Right ventricle myocardium inferior (tissue), 1 donor: Measurements from ENCODE around the gene ZDHHC11. TPM values are rescaled to one million over a fixed set of nuclear protein-coding genes. Genes with fewer than 3 reads are reported as not detected.
"Not testable (repeated sequence)": the region's sequence is repeated elsewhere in the genome, so short reads cannot be mapped to it uniquely, and the experiment has no call there.

ENCODE experiments used
- ATAC-seq: fragments of 200-7000 bp; cut with Tn5 transposase; one replicate; pipeline ENCODE4 v1.9.1; 2020; ENCODE audit warnings: mild to moderate bottlenecking, moderate library complexity
- DNase-seq: peaks from one replicate; pipeline ENCODE4 v3.0.0; 2021; ENCODE audit errors: missing footprints
- intact Hi-C: fragments of 100-400 bp; cut with DNase I; formaldehyde crosslinking; loops from one replicate; pipeline ENCODE4 v1.11.0; 2022
- total RNA-seq: library from RNA; stranded (reverse); fragmentation: NEBNext Ultra II Directional; extraction: Animal tissue kit (Norgen Biotek cat#: 25700); gene quantifications from one replicate; pipeline ENCODE4 v1.2.1, GENCODE V29; 2021
- donor health status: DM: no; HTN: yes; CAD: no; lungs with severe emphysema.

Gene ZDHHC11
- total RNA-seq, 1 donor from 2014 or later, result 38.0 TPM

DNA sequence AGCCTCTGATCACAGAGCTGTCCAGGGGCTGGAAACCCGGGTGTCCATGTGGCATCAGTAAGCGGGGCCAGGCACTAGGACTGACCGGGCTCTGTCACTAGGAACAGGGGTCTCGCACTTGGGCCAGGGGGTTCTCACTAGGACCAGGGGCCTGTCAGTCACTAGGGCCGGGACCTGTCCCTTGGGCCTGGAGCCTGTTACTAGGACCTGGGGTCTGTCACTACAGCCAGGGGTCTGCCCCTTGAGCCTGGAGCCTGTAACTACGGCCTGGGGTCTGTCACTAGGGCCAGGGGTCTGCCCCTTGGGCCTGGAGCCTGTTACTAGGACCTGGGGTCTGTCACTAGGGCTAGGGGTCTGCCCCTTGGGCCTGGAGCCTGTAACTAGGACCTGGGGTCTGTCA lies 76.5 kb downstream of the ZDHHC11 start:
- ATAC-seq, result not testable (repeated sequence)
- intact Hi-C loops, result loop anchor here (5.0 kb wide), 1 partner anchor 92 kb away; no protein-coding TSS in a partner anchor
- peak; percentile 23 for DNase-seq

DNA sequence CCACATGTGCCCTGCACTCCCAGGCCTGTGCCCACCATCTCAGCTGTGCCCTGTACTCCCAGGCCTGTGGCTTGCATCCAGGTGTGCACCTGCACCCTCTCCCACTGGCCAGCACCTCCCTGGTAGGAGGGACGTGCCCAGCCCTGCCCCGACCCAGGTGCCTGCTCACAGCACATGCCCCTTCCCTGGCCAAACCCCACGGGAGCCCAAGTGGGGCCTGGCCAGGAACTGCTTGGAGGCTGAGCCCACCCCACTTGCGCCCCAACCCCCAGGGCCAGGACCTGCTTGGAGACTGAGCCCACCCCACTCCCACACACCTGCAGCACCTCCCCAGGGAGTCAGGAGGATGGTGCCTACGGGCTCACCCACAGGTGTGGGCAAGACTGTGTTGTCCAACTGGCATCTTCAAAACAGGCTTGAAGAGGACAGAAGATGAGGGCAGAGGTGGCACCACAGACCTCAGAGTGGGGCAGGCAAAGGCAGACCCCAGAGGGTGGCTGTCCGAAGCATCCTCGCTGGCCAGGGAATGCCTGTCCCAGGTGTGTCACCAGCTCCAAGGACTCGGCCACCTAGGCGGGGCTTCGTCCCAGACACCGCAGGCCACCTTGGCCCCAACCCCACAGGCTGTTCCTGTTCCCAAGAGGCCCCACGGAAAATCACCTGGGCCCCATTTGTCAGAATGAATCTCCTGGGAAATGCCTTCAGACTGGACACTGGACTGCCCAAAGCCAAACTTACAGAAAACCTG lies 77.1 kb downstream of the ZDHHC11 start:
- ATAC-seq (no peak), DNase-seq (peak; percentile 51)
- intact Hi-C loops, result loop anchor here (5.0 kb wide), 1 partner anchor 91 kb away; no protein-coding TSS in a partner anchor

DNA sequence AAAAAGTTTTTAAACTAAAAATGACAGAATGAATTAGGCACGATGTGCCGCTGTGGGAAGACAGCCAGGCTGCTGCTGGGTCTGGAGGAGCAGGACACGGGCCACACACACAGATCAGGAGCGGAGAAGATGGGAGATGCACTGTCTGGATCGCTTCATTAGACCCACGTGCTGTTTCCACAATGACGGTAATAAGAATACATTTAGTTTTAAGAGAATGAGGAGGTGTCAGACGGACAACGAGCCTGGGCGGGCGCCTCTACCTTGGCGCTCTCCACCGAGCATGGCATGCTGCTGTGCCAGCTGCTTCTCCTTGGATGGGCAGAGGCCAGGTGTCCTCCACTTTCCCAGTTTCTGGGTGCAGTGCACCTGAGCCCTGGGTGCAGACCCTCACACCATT lies 77.9 kb downstream of the ZDHHC11 start:
- not testable (repeated sequence) for ATAC-seq
- intact Hi-C loops, result loop anchor here (5.0 kb wide), 1 partner anchor 91 kb away; no protein-coding TSS in a partner anchor
- DNase-seq, result peak; percentile 49

DNA sequence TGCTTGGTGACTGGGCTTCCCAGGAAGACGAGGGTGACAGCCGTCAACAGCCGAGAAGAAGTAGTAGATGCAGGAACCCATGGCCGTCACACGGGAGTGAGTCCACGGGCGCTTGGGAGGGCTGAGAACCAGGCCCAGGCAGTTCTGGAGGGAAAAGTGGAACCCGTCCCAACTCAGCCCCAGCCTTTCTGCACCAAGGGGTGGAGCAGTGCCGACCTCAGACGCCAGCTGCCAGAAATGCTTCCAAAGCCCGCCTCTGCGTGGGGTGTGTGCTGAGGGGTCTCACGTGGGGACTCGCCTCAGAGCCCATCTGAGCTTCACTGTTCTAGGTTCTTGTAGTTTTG lies 78.3 kb downstream of the ZDHHC11 start:
- intact Hi-C loops, result loop anchor here (5.0 kb wide), 1 partner anchor 90 kb away; no protein-coding TSS in a partner anchor
- DNase-seq, ATAC-seq: not testable (repeated sequence)

DNA sequence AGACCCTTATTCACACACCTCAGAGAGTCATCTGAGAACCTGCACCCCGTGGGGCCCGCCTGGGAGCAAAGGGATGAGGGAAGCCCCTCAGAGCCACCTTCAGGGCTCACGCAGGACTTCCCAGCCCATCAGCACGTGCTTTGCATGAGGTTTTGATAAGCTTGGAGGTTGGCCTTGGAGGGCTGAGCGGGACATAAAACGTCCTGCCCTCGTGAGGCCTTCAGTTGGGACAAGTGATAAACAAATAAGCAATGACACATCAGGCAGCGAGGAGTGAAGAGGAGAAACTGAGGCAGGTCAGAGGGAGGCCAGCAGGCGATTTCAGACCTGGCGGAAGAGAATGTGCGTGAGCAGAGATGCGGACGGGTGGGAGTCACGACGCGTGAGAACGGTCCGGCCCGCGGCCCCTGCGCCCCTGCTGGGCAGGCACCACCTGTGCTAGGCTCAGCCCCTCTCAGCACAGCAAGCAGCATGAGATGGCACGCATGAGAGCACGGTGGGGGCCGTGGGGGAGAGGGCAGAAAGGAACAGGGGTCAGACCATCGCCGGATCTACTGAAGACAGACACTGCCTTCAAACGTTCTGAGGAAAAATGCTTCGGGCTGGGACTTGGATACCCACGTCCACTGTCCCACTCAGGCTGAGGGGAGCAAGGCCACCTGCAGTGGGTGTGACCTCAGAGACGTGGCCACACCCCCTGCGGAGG lies 78.8 kb downstream of the ZDHHC11 start:
- intact Hi-C loops, result loop anchor here (5.0 kb wide), 1 partner anchor 90 kb away; no protein-coding TSS in a partner anchor

DNA sequence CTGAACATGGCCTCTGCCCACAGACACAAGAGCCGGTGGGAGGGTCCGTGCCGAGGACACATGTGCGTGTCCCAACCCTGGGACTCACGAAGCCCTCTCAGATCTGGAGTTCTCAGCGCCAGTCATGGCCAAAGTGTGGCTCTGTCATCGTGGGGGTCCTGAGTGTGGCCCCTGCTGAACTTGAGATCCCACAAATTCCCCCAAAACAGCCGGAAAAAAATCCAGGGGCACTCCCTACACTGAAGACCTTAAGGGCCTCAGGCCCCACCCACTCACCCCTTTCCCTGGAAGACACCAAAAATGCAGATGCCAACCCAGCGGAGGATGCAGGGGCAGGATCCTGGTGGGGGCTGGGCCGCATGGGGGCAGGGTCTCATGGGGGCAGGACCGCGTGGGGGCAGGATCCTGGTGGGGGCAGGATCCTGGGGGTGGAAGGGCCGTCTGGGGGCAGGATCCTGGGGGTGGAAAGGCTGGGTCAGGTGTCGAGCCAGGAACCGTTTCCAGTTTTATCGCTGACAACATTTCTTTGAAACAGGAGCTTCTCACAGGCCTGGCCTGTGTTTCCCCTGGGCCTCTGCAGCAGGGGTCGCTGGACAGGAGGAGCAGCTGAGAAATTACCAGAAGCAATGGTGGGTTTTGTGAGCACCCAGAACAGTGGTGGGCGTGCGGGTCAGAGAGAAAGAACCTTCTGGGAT lies 79.6 kb downstream of the ZDHHC11 start:
- not testable (repeated sequence) for ATAC-seq
- intact Hi-C loops, result loop anchor here (5.0 kb wide), 1 partner anchor 89 kb away; no protein-coding TSS in a partner anchor
- DNase-seq, result peak; percentile 41

More for the DNA sequence above, 78.8 kb downstream of the ZDHHC11 start:
- peak; percentile 22 for DNase-seq
- not testable (repeated sequence) for ATAC-seq

DNA sequence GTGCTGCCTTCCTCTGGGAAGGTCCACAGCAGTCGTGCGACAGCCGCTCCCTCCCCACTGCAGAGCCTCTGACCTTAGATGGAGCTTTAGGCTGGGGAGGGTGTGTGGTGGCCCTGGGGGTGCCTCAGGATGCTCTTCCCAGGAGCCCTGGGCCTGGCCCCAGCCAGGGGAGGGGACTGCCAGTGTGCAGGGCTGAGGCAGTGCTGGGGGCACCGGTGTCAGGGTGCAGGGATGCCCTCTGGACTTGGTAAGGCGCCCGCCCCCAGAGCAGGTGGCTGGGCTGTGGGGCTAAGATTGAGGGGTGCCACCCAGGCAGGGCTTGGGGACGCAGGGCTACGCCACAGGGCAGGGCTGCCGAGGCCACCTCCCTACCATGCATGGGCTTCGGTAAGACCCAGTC lies 80.2 kb downstream of the ZDHHC11 start:
- DNase-seq, result peak; percentile 14
- intact Hi-C loops, result loop anchor here (5.0 kb wide), 1 partner anchor 88 kb away; no protein-coding TSS in a partner anchor
- not testable (repeated sequence) for ATAC-seq

DNA sequence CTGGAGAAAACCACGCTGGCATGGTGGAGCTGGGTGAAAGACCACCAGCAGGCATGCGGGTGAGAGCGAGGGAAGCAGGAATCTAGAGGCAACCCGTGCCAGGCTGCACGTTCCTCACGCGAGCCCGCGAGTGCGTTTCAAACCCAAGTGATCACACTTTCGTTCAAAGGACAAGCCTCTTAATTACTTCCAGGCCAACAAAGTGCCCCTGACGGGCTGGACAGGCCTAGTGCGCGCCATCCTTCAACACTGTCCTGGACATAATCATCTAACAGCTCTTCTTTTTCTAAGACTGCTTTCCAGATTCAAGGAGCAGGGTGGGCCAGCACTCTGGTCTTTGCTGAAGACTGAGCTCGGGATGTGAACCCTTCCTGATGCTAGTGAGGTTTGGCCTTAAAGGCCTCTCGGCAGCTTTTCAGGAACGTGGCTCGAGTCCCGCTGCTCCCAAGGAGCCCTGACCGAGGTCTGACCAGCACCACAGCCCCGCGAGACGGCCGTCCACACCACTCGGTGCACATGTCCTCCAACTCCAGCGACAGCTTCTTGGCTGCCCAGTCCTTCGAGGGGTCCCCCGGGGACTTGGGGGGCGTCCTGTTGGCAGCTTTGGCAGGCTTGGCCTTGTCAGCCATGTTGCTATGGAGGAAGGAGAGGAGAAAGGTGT lies 81.2 kb downstream of the ZDHHC11 start:
- not testable (repeated sequence) for DNase-seq, ATAC-seq
- intact Hi-C loops, result loop anchor here (5.0 kb wide), 1 partner anchor 87 kb away; no protein-coding TSS in a partner anchor

DNA sequence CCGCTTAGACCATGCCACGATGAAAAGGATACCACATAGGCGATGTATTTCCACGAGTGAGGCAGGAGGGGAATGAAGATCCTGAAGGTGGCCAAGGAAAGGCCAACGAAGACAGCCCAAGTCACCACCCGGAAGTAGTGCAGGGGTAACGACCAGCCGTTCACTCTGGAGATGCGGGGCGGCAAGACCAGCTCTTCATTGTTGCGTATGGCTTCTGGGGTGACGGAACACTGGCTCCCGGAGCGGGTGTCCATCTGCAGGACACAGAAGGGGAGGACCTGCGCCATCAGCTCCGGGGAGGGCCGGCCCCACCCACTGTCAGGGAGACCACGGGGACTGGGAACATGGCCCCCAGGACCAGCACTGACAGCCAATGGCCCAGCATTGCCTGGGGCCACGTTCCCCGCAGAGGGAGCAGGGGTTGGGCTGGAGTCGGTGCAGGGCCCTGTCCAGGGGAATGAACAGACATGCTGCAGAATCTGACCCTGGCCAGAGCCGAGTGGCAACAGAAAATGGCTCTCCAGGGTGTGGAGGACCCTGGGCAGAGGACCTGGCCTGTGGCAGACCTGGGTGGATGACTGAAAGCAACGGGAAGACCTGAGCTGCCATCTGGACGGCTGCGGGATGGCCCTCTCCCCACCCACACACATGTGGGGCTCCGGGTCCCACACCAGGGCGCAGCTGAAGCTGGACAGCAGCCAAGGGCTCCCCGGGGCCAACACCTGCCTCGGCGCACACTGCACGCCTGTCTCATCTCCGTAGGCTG lies 83.9 kb downstream of the ZDHHC11 start:
- intact Hi-C loops, result no loop called here
- no peak for DNase-seq
- no peak for ATAC-seq

DNA sequence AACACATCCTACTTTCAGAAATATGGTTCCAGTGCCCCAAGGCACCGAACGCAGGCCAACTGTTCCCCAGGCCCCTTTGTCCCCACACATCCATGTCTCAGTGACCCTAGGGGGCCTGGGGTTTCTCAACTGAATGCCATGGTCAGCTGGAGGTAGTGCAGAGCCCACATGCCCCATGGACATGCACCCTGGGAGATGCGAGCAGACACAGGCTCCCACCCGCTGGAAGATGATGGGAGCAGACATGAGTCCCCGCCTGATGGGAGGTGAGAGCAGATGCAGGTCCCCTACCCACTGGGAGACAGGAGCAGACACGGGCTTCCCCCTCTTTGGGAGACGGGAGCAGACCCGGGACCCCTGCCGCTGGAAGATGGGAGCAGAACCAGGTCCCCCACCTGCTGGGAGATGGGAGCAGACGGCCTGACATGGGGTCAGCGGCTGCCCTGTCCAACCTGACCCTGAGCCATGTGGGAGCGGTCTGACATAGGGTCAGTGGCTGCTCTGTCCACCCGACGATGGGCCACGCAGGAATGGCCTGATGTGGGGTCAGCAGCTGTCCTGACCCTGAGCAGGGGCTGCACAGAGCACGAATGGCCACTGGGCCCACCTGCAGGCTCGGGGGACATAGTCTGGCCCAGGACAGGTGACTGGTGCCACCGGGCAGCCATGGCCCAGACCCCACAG lies 84.7 kb downstream of the ZDHHC11 start:
- intact Hi-C loops, result no loop called here
- ATAC-seq (no peak), DNase-seq (no peak)

DNA sequence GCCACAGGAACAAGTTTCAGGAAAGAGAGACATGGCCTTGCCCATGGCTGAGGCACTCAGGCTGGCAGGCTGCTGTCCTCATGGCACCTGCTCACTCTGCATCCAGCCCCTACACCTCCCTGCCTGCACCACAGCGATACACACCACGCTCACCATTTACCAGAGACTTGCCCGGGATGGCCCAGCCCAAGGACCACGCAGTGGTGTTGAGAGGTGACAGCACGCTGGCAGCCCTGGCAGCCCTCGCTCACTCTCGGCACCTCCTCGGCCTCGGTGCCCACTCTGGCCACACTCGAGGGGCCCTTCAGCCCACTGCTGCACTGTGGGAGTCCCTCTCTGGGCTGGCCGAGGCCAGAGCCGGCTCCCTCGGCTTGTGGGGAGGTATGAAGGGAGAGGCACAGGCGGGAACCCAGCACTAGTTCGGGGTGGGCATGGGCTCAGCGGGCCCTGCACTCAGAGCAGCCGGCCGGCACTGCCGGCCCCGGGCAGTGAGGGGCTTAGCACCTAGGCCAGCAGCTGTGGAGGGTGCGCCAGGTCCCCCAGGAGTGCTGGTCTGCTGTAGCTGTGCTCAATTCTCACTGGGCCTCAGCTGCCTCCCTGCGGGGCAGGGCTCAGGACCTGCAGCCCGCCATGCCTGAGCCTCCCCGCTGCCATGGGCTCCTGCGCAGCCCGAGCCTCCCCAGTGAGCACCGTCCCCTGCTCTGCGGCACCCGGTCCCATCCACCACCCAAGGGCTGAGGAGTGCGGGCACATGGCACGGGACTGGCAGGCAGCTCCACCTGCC lies 86.6 kb downstream of the ZDHHC11 start:
- no peak for ATAC-seq
- intact Hi-C loops, result no loop called here
- no peak for DNase-seq

DNA sequence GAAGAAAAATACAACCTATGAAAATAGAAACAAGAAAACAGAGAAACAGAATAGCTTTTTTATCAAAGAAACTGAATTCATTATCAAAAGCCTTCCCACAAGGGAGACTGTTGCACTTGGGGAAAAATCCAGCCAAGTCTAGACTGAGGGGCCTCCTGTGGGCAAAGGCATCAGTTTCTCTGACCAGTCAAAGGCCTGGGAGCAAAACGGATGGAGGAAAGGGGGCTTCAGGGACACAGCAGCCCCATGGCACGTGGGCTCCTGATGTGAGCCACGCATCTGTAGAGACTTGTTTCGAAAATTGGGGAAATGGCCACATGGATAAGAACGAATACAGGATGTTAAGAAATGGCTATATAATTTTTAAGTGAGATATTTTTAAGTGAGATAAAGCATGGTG lies 87.4 kb downstream of the ZDHHC11 start:
- intact Hi-C loops, result no loop called here
- DNase-seq (no peak), ATAC-seq (no peak)

DNA sequence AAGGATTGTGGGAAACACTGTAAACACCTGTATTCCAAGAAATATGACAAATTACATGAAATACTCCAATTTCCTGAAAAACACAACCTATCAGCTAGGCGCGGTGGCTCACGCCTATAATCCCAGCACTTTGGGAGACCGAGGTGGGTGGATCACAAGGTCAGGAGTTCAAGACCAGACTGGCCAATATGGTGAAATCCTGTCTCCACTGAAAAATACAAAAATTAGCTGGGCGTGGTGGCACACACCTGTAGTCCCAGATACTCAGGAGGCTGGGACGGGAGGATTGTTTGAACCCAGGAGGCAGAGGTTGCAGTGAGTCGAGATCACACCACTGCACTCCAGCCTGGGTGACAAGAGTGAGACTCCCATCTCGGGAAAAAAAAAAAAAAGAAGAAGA lies 87.8 kb downstream of the ZDHHC11 start:
- intact Hi-C loops, ATAC-seq, DNase-seq: not testable (repeated sequence)

DNA sequence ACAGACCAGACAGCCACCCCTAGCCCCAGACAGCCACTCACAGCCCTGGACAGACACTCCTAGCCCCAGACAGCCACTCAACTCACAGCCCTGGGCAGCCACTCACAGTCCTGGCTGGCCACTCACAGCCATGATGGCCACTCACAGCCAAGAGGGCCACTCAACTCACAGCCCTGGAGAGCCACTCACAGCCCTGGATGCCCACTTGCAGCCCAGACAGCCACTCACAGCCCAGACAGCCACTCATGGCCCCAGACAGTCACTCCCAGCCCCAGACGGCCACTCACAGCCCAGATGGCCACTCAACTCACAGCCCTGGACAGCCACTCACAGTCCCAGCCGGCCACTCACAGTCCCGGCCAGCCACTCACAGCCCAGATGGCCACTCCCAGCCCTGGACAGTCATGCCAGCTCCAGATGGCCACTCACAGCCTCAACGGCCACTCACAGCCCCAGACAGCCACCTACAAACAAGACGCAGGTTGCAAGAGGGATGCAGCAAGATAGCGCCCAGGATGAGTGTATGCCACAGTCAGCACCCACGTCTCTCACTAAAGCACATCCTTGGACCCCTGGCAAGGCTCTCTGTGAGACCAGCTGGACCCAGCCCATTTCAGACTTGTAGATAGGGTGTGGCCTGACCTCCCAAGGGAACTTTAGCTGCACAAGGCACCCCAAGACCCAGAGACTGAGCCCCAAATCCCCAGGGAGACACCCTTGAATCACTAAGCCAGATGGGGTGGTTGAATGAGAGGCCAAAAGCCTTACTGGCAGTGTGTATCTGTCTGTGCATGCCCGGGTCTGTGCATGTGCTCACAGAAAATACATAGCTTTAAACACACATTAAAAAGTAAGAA lies 88.7 kb downstream of the ZDHHC11 start:
- DNase-seq (peak; percentile 64), ATAC-seq (no peak)

DNA sequence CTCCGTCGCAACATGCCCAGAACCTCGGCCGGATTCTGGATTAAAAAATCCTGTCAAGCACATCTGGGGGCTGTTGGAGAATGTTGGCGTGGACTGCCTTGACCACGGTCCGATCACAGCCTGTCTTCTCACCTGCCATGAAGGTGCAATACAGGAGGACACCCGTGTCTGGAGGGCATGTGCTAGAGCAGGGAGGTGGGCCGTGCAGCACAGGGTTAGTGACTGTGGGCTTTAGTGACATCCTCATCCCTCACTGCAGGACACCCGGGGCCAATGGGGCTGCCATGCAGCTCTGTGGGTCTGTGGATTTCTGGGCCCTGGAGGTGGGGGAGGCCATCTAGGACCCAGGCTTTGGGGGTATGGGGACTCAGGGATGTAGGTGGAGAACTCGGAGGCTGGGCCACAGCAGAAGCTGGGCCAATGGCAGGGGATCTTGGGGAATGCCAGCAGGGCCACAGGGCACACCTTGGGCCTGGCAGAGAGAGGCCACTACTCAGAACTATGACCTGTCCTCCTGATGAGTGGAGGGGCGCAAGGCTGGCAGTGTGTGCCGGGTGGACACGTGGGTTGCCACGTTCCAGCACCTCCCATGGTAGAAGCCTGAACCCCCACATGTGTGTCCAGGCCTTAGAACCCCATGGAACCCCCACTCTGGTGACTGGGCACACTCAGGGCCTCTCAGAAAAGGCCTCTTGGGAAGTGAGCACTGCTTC lies 89.6 kb downstream of the ZDHHC11 start:
- intact Hi-C loops, result no loop called here
- no peak for ATAC-seq
- DNase-seq, result no peak

More for the DNA sequence above, 88.7 kb downstream of the ZDHHC11 start:
- intact Hi-C loops, result no loop called here
